Measurements from ENCODE around the gene B4GALNT2. TPM values are rescaled to one million over a fixed set of nuclear protein-coding genes. Genes with fewer than 3 reads are reported as not detected.

The B4GALNT2 gene
- total and polyA plus RNA-seq, 2 of the 13 experiments (the other 11 are each of a cell fraction or from before 2014, with no cell fraction given) = not detected

DNA sequence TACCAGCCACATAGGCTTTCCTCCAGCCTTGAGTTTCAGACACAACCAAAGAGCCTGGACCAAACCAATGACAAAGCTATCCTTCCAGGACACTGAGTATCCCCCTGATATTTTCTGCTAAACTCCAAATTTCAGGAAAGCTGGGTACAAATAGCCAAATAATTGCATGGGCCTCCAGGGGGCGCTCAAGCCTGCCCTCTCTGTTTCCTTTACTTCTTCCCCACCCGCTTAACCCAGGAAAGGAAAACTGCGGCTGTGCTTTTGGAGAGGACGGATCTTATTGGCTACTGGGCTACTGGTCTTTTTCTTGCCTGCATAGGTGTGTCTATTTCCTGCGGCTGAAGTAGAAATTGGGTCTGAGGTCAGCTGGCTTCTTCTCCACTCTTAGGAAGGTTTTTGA, 47.7 kb downstream of the B4GALNT2 start (continued):
- TF ChIP-seq JARID2 (CRISPR knock-in tag; IDR thresholded peaks at IDR 0.05; ENCODE audit: insufficient replicate concordance) (no peak), ZNF616 (CRISPR knock-in tag; IDR thresholded peaks at IDR 0.05; ENCODE audit: low read depth) (no peak), REXO4 (CRISPR knock-in tag; IDR thresholded peaks at IDR 0.05; ENCODE audit: borderline replicate concordance) (no peak), BORCS8-MEF2B (CRISPR knock-in tag; IDR thresholded peaks at IDR 0.05) (no peak), PCBP1 (IDR thresholded peaks at IDR 0.05; ENCODE audit: borderline replicate concordance, low read depth, low read length) (no peak), CCAR2 (optimal IDR thresholded peaks at IDR 0.05; ENCODE audit: low read depth, low read length) (no peak), ZNF264 (CRISPR knock-in tag; IDR thresholded peaks at IDR 0.05) (no peak), FOXJ3 (CRISPR knock-in tag; IDR thresholded peaks at IDR 0.05; ENCODE audit: borderline replicate concordance) (no peak), ZSCAN20 (CRISPR knock-in tag; IDR thresholded peaks at IDR 0.05; ENCODE audit: borderline replicate concordance) (no peak), ZNF678 (CRISPR knock-in tag; IDR thresholded peaks at IDR 0.05) (no peak), ZIK1 (CRISPR knock-in tag; IDR thresholded peaks at IDR 0.05; ENCODE audit: borderline replicate concordance, low read depth) (no peak), ZNF781 (CRISPR knock-in tag; IDR thresholded peaks at IDR 0.05; ENCODE audit: borderline replicate concordance, not compliant biosample characterization) (no peak), ZFX (CRISPR knock-in tag; IDR thresholded peaks at IDR 0.05; ENCODE audit: low read depth) (no peak)
- TF ChIP-seq, protein P1, sequence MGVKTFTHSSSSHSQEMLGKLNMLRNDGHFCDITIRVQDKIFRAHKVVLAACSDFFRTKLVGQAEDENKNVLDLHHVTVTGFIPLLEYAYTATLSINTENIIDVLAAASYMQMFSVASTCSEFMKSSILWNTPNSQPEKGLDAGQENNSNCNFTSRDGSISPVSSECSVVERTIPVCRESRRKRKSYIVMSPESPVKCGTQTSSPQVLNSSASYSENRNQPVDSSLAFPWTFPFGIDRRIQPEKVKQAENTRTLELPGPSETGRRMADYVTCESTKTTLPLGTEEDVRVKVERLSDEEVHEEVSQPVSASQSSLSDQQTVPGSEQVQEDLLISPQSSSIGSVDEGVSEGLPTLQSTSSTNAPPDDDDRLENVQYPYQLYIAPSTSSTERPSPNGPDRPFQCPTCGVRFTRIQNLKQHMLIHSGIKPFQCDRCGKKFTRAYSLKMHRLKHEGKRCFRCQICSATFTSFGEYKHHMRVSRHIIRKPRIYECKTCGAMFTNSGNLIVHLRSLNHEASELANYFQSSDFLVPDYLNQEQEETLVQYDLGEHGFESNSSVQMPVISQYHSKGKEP (CRISPR knock-in tag; IDR thresholded peaks at IDR 0.05) = no peak
- TF ChIP-seq, protein P2, sequence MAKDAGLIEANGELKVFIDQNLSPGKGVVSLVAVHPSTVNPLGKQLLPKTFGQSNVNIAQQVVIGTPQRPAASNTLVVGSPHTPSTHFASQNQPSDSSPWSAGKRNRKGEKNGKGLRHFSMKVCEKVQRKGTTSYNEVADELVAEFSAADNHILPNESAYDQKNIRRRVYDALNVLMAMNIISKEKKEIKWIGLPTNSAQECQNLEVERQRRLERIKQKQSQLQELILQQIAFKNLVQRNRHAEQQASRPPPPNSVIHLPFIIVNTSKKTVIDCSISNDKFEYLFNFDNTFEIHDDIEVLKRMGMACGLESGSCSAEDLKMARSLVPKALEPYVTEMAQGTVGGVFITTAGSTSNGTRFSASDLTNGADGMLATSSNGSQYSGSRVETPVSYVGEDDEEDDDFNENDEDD (CRISPR knock-in tag; IDR thresholded peaks at IDR 0.05; ENCODE audit: borderline replicate concordance) = peak; percentile 11; the same call in 1 of the 2 replicates
- TF ChIP-seq, protein P3, sequence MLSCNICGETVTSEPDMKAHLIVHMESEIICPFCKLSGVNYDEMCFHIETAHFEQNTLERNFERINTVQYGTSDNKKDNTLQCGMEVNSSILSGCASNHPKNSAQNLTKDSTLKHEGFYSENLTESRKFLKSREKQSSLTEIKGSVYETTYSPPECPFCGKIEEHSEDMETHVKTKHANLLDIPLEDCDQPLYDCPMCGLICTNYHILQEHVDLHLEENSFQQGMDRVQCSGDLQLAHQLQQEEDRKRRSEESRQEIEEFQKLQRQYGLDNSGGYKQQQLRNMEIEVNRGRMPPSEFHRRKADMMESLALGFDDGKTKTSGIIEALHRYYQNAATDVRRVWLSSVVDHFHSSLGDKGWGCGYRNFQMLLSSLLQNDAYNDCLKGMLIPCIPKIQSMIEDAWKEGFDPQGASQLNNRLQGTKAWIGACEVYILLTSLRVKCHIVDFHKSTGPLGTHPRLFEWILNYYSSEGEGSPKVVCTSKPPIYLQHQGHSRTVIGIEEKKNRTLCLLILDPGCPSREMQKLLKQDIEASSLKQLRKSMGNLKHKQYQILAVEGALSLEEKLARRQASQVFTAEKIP (CRISPR knock-in tag; IDR thresholded peaks at IDR 0.05; ENCODE audit: borderline replicate concordance) = no peak
- TF ChIP-seq, protein P4, sequence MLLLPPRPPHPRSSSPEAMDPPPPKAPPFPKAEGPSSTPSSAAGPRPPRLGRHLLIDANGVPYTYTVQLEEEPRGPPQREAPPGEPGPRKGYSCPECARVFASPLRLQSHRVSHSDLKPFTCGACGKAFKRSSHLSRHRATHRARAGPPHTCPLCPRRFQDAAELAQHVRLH (CRISPR knock-in tag; IDR thresholded peaks at IDR 0.05; ENCODE audit: borderline replicate concordance, low read depth) = no peak
- TF ChIP-seq, protein P5, sequence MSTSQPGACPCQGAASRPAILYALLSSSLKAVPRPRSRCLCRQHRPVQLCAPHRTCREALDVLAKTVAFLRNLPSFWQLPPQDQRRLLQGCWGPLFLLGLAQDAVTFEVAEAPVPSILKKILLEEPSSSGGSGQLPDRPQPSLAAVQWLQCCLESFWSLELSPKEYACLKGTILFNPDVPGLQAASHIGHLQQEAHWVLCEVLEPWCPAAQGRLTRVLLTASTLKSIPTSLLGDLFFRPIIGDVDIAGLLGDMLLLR (CRISPR knock-in tag; IDR thresholded peaks at IDR 0.05) = no peak
- TF ChIP-seq, protein P6, sequence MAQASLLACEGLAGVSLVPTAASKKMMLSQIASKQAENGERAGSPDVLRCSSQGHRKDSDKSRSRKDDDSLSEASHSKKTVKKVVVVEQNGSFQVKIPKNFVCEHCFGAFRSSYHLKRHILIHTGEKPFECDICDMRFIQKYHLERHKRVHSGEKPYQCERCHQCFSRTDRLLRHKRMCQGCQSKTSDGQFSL (CRISPR knock-in tag; IDR thresholded peaks at IDR 0.05) = no peak
- TF ChIP-seq, protein P7, sequence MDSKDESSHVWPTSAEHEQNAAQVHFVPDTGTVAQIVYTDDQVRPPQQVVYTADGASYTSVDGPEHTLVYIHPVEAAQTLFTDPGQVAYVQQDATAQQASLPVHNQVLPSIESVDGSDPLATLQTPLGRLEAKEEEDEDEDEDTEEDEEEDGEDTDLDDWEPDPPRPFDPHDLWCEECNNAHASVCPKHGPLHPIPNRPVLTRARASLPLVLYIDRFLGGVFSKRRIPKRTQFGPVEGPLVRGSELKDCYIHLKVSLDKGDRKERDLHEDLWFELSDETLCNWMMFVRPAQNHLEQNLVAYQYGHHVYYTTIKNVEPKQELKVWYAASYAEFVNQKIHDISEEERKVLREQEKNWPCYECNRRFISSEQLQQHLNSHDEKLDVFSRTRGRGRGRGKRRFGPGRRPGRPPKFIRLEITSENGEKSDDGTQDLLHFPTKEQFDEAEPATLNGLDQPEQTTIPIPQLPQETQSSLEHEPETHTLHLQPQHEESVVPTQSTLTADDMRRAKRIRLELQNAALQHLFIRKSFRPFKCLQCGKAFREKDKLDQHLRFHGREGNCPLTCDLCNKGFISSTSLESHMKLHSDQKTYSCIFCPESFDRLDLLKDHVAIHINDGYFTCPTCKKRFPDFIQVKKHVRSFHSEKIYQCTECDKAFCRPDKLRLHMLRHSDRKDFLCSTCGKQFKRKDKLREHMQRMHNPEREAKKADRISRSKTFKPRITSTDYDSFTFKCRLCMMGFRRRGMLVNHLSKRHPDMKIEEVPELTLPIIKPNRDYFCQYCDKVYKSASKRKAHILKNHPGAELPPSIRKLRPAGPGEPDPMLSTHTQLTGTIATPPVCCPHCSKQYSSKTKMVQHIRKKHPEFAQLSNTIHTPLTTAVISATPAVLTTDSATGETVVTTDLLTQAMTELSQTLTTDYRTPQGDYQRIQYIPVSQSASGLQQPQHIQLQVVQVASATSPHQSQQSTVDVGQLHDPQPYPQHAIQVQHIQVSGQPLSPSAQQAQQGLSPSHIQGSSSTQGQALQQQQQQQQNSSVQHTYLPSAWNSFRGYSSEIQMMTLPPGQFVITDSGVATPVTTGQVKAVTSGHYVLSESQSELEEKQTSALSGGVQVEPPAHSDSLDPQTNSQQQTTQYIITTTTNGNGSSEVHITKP (CRISPR knock-in tag; IDR thresholded peaks at IDR 0.05; ENCODE audit: low read depth) = no peak
